ENCODE data around the gene ADRM1. TPM values are rescaled to one million over a fixed set of nuclear protein-coding genes. Genes with fewer than 3 reads are reported as not detected.

Gene ADRM1
- total RNA-seq, 1 donor from 2014 or later = 193 TPM

DNA sequence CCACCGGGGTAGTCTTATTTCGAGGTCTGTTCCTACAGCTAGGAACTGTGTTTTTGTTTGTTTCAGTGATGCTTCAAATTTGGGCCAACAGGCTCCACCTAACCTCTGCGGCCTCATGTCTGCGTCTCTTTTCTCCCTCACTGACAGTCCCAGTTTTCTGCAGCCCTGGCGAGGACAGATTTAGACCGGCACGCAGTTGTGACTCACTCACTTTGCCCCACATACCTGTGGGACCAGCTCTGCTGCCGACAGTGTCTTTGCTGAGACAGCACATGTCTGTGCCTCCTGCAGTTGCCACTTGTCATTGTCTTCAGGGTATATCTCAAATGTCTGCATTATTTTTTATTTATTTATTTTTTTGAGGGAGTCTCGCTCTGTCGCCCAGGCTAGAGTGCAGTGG is 35.3 kb upstream of the ADRM1 start:
- H3K27me3 ChIP-seq (ENCODE audit: control insufficient read depth, insufficient read depth, low read length) = no peaks in the 10 kb centered on the region
- peaks cover 1% of the 10 kb centered on the region for H3K36me3 ChIP-seq (ENCODE audit: control insufficient read depth, insufficient read depth, low read length)
- TF ChIP-seq, protein P1, sequence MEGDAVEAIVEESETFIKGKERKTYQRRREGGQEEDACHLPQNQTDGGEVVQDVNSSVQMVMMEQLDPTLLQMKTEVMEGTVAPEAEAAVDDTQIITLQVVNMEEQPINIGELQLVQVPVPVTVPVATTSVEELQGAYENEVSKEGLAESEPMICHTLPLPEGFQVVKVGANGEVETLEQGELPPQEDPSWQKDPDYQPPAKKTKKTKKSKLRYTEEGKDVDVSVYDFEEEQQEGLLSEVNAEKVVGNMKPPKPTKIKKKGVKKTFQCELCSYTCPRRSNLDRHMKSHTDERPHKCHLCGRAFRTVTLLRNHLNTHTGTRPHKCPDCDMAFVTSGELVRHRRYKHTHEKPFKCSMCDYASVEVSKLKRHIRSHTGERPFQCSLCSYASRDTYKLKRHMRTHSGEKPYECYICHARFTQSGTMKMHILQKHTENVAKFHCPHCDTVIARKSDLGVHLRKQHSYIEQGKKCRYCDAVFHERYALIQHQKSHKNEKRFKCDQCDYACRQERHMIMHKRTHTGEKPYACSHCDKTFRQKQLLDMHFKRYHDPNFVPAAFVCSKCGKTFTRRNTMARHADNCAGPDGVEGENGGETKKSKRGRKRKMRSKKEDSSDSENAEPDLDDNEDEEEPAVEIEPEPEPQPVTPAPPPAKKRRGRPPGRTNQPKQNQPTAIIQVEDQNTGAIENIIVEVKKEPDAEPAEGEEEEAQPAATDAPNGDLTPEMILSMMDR (IDR thresholded peaks at IDR 0.05; ENCODE audit: insufficient read depth, low read length, poor library complexity, severe bottlenecking) = no peak
- DNase-seq (ENCODE audit: low read depth) = no peak
- H3K4me3 ChIP-seq (ENCODE audit: low read depth, low read length) = no peak overlapping the region

- H3K36me3 ChIP-seq (ENCODE audit: control insufficient read depth, insufficient read depth, low read length) = peaks cover 1% of the 10 kb centered on the region
- TF ChIP-seq, protein P1 (IDR thresholded peaks at IDR 0.05; ENCODE audit: insufficient read depth, low read length, poor library complexity, severe bottlenecking) = no peak
- no peak for DNase-seq (ENCODE audit: low read depth)
- no peaks in the 10 kb centered on the region for H3K27me3 ChIP-seq (ENCODE audit: control insufficient read depth, insufficient read depth, low read length)
- no peak overlapping the region for H3K4me3 ChIP-seq (ENCODE audit: low read depth, low read length)
Measured at GRCh38 chr20:62268228-62268900, 34.4 kb upstream of the ADRM1 start.

DNA sequence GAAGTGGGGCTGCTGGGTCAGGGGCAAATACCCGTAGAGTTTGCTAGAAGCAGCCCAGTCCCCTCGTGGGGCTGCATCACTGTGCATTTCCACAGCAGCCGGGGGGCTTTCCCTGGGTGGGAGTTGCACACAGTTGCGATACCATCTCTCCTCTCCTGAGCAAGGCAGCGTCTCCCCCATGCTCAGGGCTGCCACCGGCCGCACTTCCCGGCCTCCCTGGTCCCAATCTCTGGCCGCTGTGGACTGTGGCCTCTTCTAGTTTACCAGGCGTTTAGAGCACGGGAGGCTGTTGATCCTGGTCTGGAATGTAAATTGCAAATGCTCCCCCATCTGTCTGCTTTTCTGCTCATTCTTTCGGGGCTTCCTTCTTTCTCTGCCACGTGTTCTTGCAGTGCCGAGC is 33.4 kb upstream of the ADRM1 start:
- no peak overlapping the region for H3K4me3 ChIP-seq (ENCODE audit: low read depth, low read length)
- no peaks in the 10 kb centered on the region for H3K27me3 ChIP-seq (ENCODE audit: control insufficient read depth, insufficient read depth, low read length)
- H3K36me3 ChIP-seq (ENCODE audit: control insufficient read depth, insufficient read depth, low read length) = peaks cover 1% of the 10 kb centered on the region
- DNase-seq (ENCODE audit: low read depth) = no peak
- TF ChIP-seq, protein P1 (IDR thresholded peaks at IDR 0.05; ENCODE audit: insufficient read depth, low read length, poor library complexity, severe bottlenecking) = no peak

GRCh38 chr20:62269871-62270270 is 32.9 kb upstream of the ADRM1 start:
- TF ChIP-seq, protein P1 (IDR thresholded peaks at IDR 0.05; ENCODE audit: insufficient read depth, low read length, poor library complexity, severe bottlenecking) = no peak
- H3K27me3 ChIP-seq (ENCODE audit: control insufficient read depth, insufficient read depth, low read length) = no peaks in the 10 kb centered on the region
- no peak for DNase-seq (ENCODE audit: low read depth)
- H3K36me3 ChIP-seq (ENCODE audit: control insufficient read depth, insufficient read depth, low read length) = peaks cover 1% of the 10 kb centered on the region
- H3K4me3 ChIP-seq (ENCODE audit: low read depth, low read length) = no peak overlapping the region

GRCh38 chr20:62272200-62272599 is 30.6 kb upstream of the ADRM1 start:
- Histone ChIP-seq H3K27me3 (ENCODE audit: control insufficient read depth, insufficient read depth, low read length) (no peaks in the 10 kb centered on the region), H3K36me3 (ENCODE audit: control insufficient read depth, insufficient read depth, low read length) (no peaks in the 10 kb centered on the region), H3K4me3 (ENCODE audit: low read depth, low read length) (no peak overlapping the region)
- TF ChIP-seq, protein P1 (IDR thresholded peaks at IDR 0.05; ENCODE audit: insufficient read depth, low read length, poor library complexity, severe bottlenecking) = no peak
- no peak for DNase-seq (ENCODE audit: low read depth)

DNA sequence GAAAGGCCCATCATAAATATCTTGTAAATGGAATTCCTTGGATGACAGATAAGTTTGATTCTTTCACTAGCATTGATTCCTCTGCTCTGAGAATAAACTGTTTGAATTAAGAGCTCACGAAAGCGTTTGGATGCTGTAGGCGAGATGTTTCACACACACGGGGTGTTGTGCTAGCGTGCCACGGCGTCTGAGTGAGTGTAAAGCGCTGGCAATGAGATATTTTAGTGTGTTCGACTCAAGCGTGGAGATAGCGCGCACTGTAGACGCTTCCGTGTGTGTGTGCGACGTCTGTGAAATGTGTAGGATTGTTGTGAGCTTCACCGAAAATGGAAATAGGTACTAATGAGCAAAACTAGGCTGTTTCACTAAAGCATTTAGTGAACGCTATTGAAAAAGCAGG is 29.4 kb upstream of the ADRM1 start:
- H3K27me3 ChIP-seq (ENCODE audit: control insufficient read depth, insufficient read depth, low read length) = no peaks in the 10 kb centered on the region
- H3K36me3 ChIP-seq (ENCODE audit: control insufficient read depth, insufficient read depth, low read length) = no peaks in the 10 kb centered on the region
- TF ChIP-seq, protein P1 (IDR thresholded peaks at IDR 0.05; ENCODE audit: insufficient read depth, low read length, poor library complexity, severe bottlenecking) = no peak
- no peak for DNase-seq (ENCODE audit: low read depth)
- no peak overlapping the region for H3K4me3 ChIP-seq (ENCODE audit: low read depth, low read length)
